HG02970 (cell line): ENCODE data around the gene TPMT.
"Not testable (repeated sequence)": the region's sequence is repeated elsewhere in the genome, so short reads cannot be mapped to it uniquely, and the experiment has no call there.

Experiments used
- ATAC-seq: cut with Tn5 transposase; IDR thresholded peaks from one replicate; pipeline ENCODE4 v1.9.1; 2021; ENCODE audit warnings: mild to moderate bottlenecking, moderate library complexity, moderate number of reproducible peaks; ENCODE audit not compliant: unreplicated experiment, low FRiP score

The TPMT gene

DNA sequence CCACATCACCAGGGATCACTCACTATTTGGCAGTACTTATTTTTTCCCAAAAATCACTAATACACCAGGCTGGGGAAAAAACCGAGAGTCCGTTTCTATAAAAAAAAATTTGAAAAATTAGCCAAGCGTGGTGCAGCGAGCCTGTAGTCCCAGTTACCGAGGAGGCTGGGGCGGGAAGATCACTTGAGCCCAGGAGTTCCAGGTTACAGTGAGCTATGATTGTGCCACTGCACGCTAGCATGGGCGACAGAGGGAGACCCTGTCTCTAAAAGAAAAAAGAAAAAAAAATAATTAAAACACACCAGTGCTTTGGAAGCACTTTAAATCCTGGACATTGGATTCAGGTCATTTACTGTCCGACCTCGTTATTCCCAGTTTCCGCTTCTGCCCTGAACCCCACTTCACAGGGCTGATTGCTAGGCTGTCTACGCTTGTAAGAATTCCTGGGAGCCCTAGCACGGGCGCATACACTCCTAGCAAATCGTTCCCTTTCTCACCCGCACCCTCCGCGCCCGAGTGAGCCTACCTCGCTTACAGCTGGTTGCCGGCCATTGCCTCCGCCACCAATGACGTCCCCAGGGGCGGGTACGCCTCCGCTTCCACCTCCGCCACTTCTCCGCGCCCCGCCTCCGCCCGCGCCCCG is at the start of gene TPMT:
TPMT (minus strand) TSS at position 571 of the 643 bp plus-strand sequence. CDS start 5,950 bp downstream, outside the sequence.
- ATAC-seq, result peak; percentile 64

GRCh38 chr6:18203786-18204185 is 48.9 kb upstream of the TPMT start:
- ATAC-seq, result no peak

DNA sequence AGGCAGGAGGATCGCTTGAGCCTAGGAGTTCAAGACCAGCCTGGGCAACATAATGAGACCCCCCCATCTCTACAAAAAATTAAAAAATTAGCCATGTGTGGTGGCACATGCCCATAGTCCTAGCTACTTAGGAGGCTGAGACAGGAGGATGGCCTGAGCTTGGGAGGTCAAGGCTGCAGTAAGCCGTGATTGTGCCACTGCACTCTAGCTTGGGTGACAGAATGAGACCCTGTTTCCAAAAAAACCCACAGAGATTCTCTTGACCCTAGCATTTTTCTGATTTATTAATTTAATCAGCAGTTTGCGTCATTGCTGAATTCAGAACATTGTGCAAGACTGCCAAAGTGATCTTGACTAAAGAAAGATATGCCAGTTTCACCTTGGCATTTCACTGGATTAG is 37.1 kb upstream of the TPMT start:
- no peak for ATAC-seq

DNA sequence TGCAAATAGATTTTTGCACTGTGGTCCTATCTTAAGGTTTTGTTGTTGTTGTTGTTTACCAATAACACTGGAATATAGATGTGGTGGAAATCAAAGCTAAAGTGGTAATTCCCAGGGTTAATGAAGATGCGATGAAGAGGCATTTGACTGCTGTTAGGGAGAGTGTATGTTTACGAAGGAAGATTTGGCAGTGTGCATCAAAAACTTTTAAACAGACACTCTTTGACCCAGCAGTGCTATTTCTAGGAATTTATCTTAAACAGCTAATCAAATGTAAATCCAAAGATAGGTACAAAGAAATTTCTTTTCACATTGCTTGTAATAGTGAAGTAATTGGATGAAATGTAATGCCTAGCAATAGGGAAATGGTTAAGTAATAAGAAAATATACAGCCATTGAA is 34.3 kb upstream of the TPMT start:
- ATAC-seq, result no peak

DNA sequence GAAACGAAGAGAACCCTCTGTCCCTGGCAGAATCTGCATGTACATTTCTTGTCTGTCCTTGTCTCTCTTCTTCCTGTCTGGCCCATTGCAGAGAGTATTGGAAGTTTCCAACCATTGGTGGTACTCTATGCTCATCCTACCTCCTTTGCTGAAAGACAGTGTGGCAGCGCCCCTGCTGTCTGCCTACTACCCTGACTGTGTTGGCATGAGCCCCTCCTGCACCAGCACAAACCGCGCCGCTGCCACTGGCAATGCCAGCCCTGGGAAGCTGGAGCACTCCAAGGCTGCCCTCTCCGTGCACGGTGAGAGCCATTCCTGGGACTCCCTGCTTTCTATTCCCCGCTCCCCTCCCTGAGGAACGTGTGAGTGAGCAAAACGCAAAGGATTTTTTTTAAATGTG is 32.8 kb upstream of the TPMT start:
- no peak for ATAC-seq

DNA sequence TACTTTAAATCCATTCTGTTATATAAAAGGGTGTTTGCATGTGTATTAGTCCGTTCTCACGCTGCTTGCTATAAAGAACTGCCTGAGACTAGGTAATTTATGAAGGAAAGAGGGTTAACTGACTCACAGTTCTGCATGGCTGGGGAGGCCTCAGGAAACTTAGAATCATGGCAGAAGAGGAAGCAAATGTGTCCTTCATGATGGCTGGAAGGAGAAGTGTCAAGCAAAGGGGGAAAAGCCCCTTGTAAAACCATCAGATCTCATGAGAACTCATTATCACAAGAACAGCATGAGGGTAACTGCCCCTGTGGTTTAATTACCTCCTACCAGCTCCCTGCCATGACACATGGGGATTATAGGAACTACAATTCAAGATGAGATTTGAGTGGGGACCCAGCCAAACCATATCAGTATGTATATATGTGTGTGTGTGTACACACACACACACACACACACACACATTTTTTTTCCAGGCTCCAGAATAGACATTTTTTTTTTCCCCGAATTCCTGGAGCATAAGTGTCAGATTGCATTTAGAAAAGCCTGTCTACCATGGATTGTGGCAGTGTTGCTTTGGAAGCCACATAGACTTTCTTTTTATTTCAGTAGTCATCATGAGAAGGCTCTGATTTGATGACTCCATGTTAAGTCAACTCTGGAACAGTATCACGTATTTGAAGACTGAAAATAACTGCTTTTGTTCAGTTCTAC is 31.8 kb upstream of the TPMT start:
- ATAC-seq, result no peak

DNA sequence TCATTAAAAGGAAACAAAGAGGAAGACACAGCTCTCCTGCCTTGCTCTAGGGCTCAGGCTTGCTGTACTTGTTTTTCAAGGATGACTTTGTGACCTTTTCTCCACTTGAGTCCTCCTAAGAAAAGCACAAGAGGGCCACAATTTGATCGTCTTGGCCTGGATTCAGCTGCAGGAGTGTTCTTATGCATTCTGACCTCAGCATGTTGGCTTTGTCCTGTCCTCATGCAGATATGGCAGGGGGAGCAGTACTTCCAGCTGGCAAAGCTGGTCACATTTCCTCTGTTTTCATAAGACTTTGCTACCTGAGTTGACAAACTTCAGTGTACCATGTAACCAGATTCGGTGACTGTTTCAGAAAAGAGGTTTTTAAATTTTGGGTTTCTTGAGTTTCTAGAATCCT is 31.2 kb upstream of the TPMT start:
- no peak for ATAC-seq

GRCh38 chr6:18185624-18186023 is 30.7 kb upstream of the TPMT start:
- no peak for ATAC-seq

- ATAC-seq, result no peak
Observed at GRCh38 chr6:18183766-18184165, 28.9 kb upstream of the TPMT start.

GRCh38 chr6:18182568-18182967 is 27.7 kb upstream of the TPMT start:
- no peak for ATAC-seq

- no peak for ATAC-seq
Observed at GRCh38 chr6:18179770-18180356, 25.0 kb upstream of the TPMT start.

- ATAC-seq, result no peak
Observed at GRCh38 chr6:18178960-18179615, 24.2 kb upstream of the TPMT start.

- ATAC-seq, result no peak
Observed at GRCh38 chr6:18177286-18177965, 22.5 kb upstream of the TPMT start.

DNA sequence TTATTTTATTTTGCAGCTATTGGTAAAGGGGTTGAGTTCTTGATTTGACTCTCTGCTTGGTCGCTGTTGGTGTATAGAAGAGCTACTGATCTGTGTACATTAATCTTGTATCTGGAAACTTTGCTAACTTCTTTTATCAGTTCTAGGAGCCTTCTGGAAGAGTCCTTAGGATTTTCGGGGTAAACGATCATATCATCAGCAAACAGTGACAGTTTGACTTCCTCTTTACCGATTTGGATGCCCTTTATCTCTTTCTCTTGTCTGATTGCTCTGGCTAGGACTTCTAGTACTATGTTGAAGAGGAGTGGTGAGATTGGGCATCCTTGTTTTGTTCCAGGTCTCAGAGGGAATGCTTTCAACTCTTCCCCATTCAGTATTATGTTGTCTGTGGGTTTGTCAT is 21.3 kb upstream of the TPMT start:
- not testable (repeated sequence) for ATAC-seq

DNA sequence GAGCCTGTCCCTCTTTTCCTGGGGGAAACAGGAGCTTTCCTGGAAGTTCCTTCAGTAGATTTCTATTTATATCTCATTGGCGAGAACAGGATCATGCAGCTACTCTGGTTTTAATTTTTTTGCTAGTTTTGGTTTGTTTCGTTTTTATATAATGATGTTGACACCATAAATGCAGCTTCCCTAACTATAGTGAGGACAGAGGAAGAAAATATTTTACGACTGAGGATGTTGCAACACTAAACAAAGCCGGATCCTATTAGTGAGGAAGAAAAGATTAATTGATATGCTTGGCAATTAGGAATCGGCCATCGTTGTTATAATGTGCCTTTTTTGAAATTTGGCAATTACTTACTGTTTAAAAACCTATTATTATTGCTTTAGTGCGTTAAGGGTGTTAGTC is 17.0 kb upstream of the TPMT start:
- ATAC-seq, result no peak

DNA sequence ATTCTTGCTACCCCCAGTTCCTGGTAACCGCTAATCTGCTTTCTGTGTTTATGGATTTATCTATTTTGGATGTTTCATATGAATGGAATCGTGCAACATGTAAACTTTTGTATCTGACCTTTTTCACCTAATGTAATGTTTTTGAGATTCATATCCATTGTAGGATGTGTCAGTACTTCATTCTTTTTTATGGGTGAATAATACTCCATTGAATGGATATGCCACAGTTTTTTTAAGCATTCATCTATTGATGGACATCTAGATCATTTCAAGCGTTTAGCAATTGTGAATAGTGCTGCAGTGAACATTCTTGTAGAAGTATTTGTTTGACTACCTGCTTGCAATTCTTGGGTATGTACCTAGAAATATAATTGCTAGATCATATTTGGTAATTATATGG is 13.4 kb upstream of the TPMT start:
- no peak for ATAC-seq

DNA sequence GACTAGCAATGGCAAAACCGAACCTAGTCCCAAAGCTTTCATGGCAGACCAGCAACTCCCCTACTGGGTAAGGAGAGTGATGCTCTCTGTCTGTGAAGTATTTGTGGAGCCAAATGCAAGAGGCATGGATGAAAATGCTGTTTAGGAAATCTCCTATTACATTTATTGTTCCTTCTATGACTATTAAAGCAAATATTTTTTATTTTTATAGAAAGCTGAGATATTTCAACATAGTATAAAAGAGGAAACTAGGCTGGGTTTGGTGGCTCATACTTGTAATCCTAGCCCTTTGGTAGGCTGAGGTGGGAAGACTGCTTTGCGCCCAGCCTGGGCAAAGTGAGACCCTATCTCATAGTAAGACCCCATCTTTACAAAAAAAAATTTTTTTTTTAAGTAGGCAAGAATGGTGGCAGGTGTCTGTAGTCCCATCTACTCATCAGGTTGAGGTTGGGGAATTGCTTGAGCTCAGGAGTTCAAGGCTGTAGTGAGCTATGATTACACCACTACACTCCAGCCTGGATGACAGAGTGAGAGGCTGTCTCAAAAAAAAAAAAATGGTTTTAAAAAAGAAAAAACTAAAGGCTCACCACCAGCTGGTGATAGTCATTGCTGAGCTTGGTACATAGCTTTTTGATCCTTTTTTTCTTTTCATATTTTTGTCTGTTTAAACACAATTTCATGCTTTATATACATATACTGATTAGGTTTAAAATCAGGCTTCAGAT is 11.6 kb upstream of the TPMT start:
- ATAC-seq, result no peak

- no peak for ATAC-seq
Observed at GRCh38 chr6:18165751-18166150, 10.9 kb upstream of the TPMT start.

GRCh38 chr6:18162401-18162800 is 7.5 kb upstream of the TPMT start:
- ATAC-seq, result no peak

- ATAC-seq, result no peak
Observed at GRCh38 chr6:18161431-18161830, 6.6 kb upstream of the TPMT start.
